Type B pancreatic cell (in vitro differentiated cells): ENCODE data around the gene RAC3. TPM values are rescaled to one million over a fixed set of nuclear protein-coding genes. Genes with fewer than 3 reads are reported as not detected.

Source experiments
- DNase-seq: peaks from one replicate; pipeline ENCODE4 v3.0.0; 2021; ENCODE audit warnings: mixed read lengths; ENCODE audit not compliant: unreplicated experiment; ENCODE audit errors: extremely low spot score
- H3K27ac Mint-ChIP-seq: 2 replicates; pipeline ENCODE4 v1.8.0; 2021; ENCODE audit warnings: mild to moderate bottlenecking, mixed read lengths
- H3K27me3 Mint-ChIP-seq: 2 replicates; pipeline ENCODE4 v1.8.0; 2021; ENCODE audit warnings: mixed read lengths
- H3K36me3 Mint-ChIP-seq: 2 replicates; pipeline ENCODE4 v1.8.0; 2021; ENCODE audit warnings: mixed read lengths
- H3K4me1 Mint-ChIP-seq: one replicate; pipeline ENCODE4 v1.8.0; 2021; ENCODE audit warnings: mixed read lengths; ENCODE audit not compliant: unreplicated experiment
- H3K4me3 Mint-ChIP-seq: 2 replicates; pipeline ENCODE4 v1.8.0; 2021; ENCODE audit warnings: mild to moderate bottlenecking, mixed read lengths
- H3K9me3 Mint-ChIP-seq: 2 replicates; pipeline ENCODE4 v1.8.0; 2021; ENCODE audit warnings: mixed read lengths
- CTCF ChIP-seq: fragments of 200-600 bp; sonication (generic); conservative IDR thresholded peaks from 2 replicates; pipeline ENCODE4 v1.5.0; 2021; ENCODE audit warnings: antibody characterized with exemption, mild to moderate bottlenecking
- total RNA-seq: library from RNA; stranded (reverse); gene quantifications from 2 replicates; pipeline ENCODE4 v1.2.1, GENCODE V29; 2021; ENCODE audit warnings: low replicate concordance

The RAC3 gene
- total RNA-seq, 1 donor from 2014 or later = 51.7 TPM

DNA sequence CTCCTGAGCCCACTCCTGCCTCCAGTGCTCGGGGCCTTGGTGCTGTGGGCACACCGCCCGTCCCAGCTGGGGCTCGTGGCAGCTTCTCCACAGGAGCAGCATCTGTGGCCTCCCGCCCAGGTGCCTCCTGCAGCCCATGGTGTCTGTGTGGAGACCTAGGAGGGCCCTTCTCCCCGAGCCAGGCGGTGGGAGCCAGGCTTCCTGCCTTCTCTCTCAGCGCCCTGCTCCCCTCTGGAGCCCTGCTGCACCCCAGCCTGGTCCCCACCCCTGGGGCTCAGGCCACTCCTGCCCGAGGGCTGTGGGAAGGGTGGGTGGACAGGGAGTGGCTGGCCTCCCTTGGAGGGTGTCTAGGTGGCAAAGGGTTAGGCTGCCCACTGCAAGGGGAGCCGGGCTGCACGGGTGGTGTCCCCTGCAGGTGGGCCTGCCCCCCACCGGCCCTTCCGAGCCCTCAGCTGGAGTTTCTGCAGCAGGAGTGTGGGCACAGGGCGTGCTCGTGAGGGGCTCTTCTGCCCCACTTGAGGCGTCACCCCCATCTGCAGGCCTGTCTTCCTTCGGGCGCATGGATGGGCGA is 19.8 kb upstream of the RAC3 start:
- H3K4me3 Mint-ChIP-seq = no peak overlapping the region
- no peak for TF ChIP-seq CTCF
- no peak for DNase-seq
- H3K27ac Mint-ChIP-seq = no peak overlapping the region
- no peaks in the 10 kb centered on the region for H3K27me3 Mint-ChIP-seq
- H3K9me3 Mint-ChIP-seq = no peaks in the 10 kb centered on the region
- H3K36me3 Mint-ChIP-seq = no peaks in the 10 kb centered on the region
- peaks cover 3% of the 10 kb centered on the region for H3K4me1 Mint-ChIP-seq

GRCh38 chr17:82012261-82012639 is 19.2 kb upstream of the RAC3 start:
- no peak overlapping the region for H3K27ac Mint-ChIP-seq
- no peaks in the 10 kb centered on the region for H3K9me3 Mint-ChIP-seq
- H3K36me3 Mint-ChIP-seq = no peaks in the 10 kb centered on the region
- no peaks in the 10 kb centered on the region for H3K27me3 Mint-ChIP-seq
- peaks cover 3% of the 10 kb centered on the region for H3K4me1 Mint-ChIP-seq
- no peak for TF ChIP-seq CTCF
- no peak overlapping the region for H3K4me3 Mint-ChIP-seq
- DNase-seq = no peak

DNA sequence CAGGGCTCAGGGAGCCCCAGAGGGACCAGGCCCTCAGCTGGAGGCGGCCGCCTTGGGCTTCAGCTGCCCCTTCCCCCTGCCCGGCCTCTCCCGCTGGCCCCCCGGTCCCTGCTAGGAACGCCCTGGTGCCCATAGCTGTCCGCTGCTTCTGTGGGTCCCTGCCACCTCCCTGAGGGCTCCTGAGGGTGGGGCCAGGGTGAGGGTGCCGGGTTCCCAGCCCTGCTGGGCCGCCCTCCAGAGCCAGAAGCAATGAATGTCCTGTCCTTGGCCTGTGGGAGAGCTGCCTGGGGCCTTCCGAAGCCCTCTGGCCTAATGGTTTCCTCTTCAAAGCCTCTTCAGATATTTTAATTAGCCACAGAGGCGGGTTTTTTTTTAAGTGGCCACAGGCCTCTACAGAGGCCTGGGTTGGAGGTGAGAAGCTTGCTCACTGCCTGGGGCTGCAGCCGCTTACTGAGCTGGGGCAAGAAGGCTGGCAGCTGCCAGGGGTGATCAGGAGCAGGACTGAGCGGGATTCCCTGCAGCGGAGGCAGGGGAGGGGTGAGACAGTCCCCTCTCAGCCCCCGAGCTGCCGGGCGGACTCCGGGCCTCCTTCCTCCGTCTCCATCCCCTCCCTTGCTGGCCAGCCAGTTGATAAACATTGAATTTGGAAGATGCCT is 18.7 kb upstream of the RAC3 start:
- H3K27ac Mint-ChIP-seq = no peak overlapping the region
- H3K9me3 Mint-ChIP-seq = no peaks in the 10 kb centered on the region
- peaks cover 3% of the 10 kb centered on the region for H3K4me1 Mint-ChIP-seq
- no peak overlapping the region for H3K4me3 Mint-ChIP-seq
- TF ChIP-seq CTCF = no peak
- DNase-seq = no peak
- H3K27me3 Mint-ChIP-seq = no peaks in the 10 kb centered on the region
- H3K36me3 Mint-ChIP-seq = no peaks in the 10 kb centered on the region

DNA sequence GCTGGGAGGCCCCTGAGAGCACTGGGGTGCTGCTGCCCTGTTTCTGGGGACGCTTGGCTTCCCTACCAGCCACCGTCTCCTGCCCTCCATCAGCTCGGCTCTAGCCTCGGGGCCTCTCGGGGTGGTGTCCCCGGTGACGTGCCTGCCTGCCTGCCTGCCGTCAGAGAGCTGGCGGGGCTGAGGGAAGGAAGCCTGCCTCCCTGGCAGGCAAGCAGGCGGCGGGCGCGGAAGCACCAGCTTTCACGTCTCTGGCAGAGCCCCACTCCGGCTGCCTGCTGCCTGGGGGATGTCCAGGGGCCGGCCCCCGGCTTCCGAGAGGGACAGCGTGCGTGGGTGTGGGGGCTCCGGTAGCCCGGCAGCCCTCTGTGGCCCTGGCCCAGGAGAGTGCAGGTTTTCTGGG is 18.1 kb upstream of the RAC3 start:
- no peak overlapping the region for H3K27ac Mint-ChIP-seq
- DNase-seq = no peak
- TF ChIP-seq CTCF = no peak

GRCh38 chr17:82013772-82014321 is 17.6 kb upstream of the RAC3 start:
- Mint-ChIP-seq H3K36me3 (no peaks in the 10 kb centered on the region), H3K27me3 (no peaks in the 10 kb centered on the region), H3K4me1 (peaks cover 3% of the 10 kb centered on the region), H3K4me3 (no peak overlapping the region), H3K27ac (no peak overlapping the region), H3K9me3 (no peaks in the 10 kb centered on the region)
- no peak for DNase-seq
- no peak for TF ChIP-seq CTCF

More for the DNA sequence above, 18.1 kb upstream of the RAC3 start:
- Mint-ChIP-seq H3K4me1 (peaks cover 3% of the 10 kb centered on the region), H3K27me3 (no peaks in the 10 kb centered on the region), H3K4me3 (no peak overlapping the region), H3K9me3 (no peaks in the 10 kb centered on the region), H3K36me3 (no peaks in the 10 kb centered on the region)
